Body of pancreas (tissue), 4 donors: Measurements from ENCODE around the gene TMEM50A. TPM values are rescaled to one million over a fixed set of nuclear protein-coding genes. Genes with fewer than 3 reads are reported as not detected.
A peak's percentile ranks its signal among the peaks of the same experiment; 100 is the strongest.
"Not testable (repeated sequence)": the region's sequence is repeated elsewhere in the genome, so short reads cannot be mapped to it uniquely, and the experiment has no call there.

ENCODE experiments used
- ATAC-seq: fragments of 150-250 bp; one replicate; pipeline ENCODE4 v1.9.1; 2016
- DNase-seq, 4 donors: peaks; one replicate each; pipeline ENCODE4 v3.0.0-alpha.2; 2019
- H3K27ac ChIP-seq, 4 donors: fragments of 200-600 bp; sonication (generic); 1 replicate in 3 of 4; 2 replicates in 1 of 4; pipeline versions ENCODE4 v1.5.1 to v1.6.1; 2016 to 2019; ENCODE audit warnings: mild to moderate bottlenecking in 1 of 4, mixed read lengths in 1 of 4, moderate library complexity in 1 of 4
- H3K27me3 ChIP-seq, 2 donors: fragments of 200-600 bp; sonication (generic); one replicate each; pipeline ENCODE4 v1.6.0; 2016; ENCODE audit warnings: mild to moderate bottlenecking in 1 of 2
- H3K36me3 ChIP-seq, 2 donors: fragments of 200-600 bp; sonication (generic); replicated peaks in 1 of 2; 2 replicates each; pipeline ENCODE4 v1.5.1; 2016; ENCODE audit warnings: low read depth in 2 of 2; ENCODE audit not compliant: insufficient read depth in 1 of 2
- H3K4me1 ChIP-seq: fragments of 200-600 bp; sonication (generic); one replicate; pipeline ENCODE4 v1.6.0; 2016
- H3K4me3 ChIP-seq, 2 donors: fragments of 200-600 bp; sonication (generic); 1 replicate in 1 of 2; 2 replicates in 1 of 2; pipeline ENCODE4 v1.5.1; 2016 to 2019
- H3K9me3 ChIP-seq, 3 donors: fragments of 200-600 bp; sonication (generic); 1 replicate in 2 of 3; 2 replicates in 1 of 3; pipeline ENCODE4 v1.5.1; 2016
- CTCF ChIP-seq, 7 experiments: fragments of 450-650 bp in 4 of 7; fragments of 200-600 bp in 3 of 7; sonication (generic) in 3 of 7; IDR thresholded peaks; one replicate each; pipeline ENCODE4 v1.5.1; 2016 to 2019; ENCODE audit warnings: antibody characterized with exemption in 7 of 7
- POLR2A ChIP-seq, 3 donors: fragments of 450-650 bp; IDR thresholded peaks; one replicate each; pipeline ENCODE4 v1.6.1; 2016; ENCODE audit warnings: antibody characterized with exemption in 3 of 3, mild to moderate bottlenecking in 2 of 3
- WGBS, 2 donors: methylation state at CpG; one replicate each; pipeline ENCODE4 v1.1.5; 2017; 5-methylcytosine and 5-hydroxymethylcytosine counted together
- intact Hi-C: fragments of 100-400 bp; cut with DNase I; formaldehyde crosslinking; loops from one replicate; pipeline ENCODE4 v1.15.1; 2023
- total RNA-seq, 2 donors: library from RNA; depleted of rRNA; stranded (reverse); fragments of >200 nt; gene quantifications; one replicate each; pipeline ENCODE4 v1.1.0, GENCODE V29; 2016

TMEM50A gene
- total RNA-seq, 2 donors from 2014 or later = 38.4 to 57.7 TPM

DNA sequence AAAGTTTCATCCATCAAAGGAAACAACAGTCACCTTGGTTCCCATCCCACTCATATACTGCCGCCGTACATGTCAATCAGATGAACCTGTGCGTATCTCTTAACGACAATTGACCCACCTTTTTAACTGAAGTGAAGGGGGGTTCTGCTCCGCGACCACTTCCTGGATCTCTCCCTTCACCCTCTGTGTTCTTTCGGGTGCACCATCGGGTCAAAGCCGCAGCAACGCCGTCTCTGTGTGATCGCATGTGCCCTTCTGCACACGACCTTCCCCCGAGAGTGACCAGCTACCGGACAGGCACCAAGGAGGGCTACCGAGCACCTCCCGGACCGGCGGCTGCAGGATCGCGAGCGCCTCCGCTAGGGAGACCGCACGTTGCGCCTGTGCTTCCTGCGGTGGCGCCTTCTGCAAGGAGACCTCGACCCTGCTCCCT, 1.2 kb upstream of the TMEM50A start:
- peak overlapping the region in 2 of 4 donors; percentile 25 to 28 for H3K27ac ChIP-seq
- H3K9me3 ChIP-seq, H3K36me3 ChIP-seq, intact Hi-C loops, H3K27me3 ChIP-seq: not testable (repeated sequence)
- ATAC-seq = peak; percentile 16
- peak overlapping the region in 1 of 2 donors; percentile 45 for H3K4me3 ChIP-seq
- 1% methylated on average over 7 to 13 of the region's 29 CpGs for WGBS, 2 donors
- peak; percentile 30 to 62 (median 48) for DNase-seq
- H3K4me1 ChIP-seq = peaks cover 26% of the 10 kb centered on the region

DNA sequence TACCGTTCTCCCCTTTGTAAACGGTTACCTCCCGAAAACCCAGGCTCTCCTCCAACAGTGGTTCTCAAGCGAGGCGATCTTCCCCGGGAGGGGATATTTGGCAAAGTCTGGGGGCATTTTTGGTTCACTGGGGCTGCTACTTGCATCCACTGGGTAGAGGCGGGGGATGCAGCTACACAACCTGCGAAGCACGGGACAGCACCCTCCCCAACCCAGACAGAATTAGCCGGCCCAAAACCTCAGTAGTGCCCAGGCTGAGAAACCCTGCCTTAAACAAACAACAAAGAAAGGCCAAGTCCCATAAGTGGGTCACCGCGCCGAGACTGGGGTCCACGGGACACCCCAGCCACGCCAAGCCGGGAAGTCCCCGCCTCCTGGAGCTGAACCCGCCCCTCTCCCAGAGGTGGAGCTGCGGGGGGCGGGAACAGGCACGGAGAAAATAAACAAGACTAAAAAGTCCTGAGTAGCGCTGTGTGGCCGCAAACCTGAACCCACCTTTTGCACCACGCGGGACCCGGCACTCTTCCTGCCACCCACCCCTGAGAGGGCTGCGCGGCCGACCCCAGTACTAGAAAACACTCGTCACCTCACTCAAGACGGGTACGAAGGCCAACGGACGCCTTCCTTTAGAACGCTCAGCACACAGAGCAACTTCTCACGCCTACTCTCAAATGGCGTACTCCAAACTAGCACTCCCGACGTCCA, 499 bp upstream of the TMEM50A start:
- intact Hi-C loops, H3K9me3 ChIP-seq, H3K36me3 ChIP-seq, H3K27me3 ChIP-seq: not testable (repeated sequence)
- peak overlapping the region; percentile 82 to 95 (median 92) for H3K27ac ChIP-seq
- 0% methylated on average over 19 of the region's 39 CpGs; no CpG with 5 or more reads in 1 of the 2 donors for WGBS, 2 donors
- ATAC-seq (peak; percentile 71), DNase-seq (peak in 1 of 4 donors; percentile 12)
- H3K4me3 ChIP-seq = peak overlapping the region; percentile 41 to 57
- peaks cover 30% of the 10 kb centered on the region for H3K4me1 ChIP-seq

DNA sequence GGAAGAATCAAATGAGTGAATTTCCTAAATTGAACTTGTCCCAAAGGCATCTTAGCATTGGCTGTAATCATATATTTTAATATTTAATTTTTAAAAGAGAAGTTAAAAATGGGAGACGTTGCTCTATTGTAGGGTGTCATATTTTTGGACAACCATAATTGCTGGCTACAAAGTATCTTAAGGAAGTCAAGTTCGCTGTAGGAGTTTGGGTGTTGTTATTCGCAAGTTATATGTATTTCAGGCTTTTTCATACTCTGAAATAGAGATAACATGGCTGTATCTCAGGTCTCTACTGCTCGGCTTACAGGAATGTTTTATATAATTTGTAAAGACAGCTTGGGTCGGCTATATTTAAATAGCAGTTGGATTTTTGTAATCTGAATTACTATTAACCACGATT, 852 bp downstream of the TMEM50A start:
- no peaks in the 10 kb centered on the region for H3K9me3 ChIP-seq
- intact Hi-C loops = no loop called here
- no peak for TF ChIP-seq CTCF (IDR thresholded peaks at IDR 0.05)
- H3K4me3 ChIP-seq = peak overlapping the region; percentile 30 to 57
- ATAC-seq = no peak
- DNase-seq = no peak
- H3K27me3 ChIP-seq = no peaks in the 10 kb centered on the region
- peaks cover 0 to 2% of the 10 kb centered on the region in 2 donors for H3K36me3 ChIP-seq
- H3K27ac ChIP-seq = peak overlapping the region; percentile 82 to 95 (median 92)
- 0 to 1% methylated on average over 6 of the region's 6 CpGs for WGBS, 2 donors
- peaks cover 30% of the 10 kb centered on the region for H3K4me1 ChIP-seq

DNA sequence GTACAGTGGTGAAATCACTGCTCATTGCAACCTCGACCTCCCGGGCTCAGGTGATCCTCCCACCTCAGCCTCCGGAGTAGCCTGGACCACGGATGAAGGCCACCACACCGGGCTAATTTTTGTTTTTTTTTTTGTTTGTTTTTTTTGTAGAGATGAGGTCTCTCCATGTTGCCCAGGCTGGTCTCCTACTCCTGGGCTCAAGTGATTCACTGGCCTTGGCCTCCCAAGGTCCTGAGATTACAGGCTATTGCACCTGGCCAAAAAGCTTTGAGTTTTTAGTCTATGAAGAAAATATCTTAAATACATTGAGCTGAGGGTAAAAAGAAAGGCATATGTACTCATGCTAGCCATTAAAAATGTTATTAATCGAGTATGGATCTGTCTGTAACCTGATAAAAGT, 3.6 kb downstream of the TMEM50A start:
- 60 to 62% methylated on average over 6 of the region's 6 CpGs for WGBS, 2 donors
- intact Hi-C loops = loop anchor here (10.0 kb wide), 1 partner anchor 87 kb away; no protein-coding TSS in a partner anchor

DNA sequence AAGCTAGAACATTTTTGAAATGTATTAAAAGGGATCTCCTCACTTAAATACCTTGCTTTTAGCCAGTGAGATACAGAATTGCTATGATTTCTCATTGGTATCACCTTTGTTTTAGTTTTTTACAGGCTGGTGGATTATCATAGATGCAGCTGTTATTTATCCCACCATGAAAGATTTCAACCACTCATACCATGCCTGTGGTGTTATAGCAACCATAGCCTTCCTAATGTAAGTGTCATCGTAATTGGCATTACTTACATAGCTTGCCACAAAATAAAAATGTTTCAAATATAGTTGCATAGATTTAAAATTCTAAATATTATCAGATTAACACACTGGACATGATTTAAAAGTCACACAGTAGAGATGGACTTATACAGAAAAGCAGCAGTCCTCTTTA, 4.7 kb downstream of the TMEM50A start:
- no peak for DNase-seq
- no peaks in the 10 kb centered on the region for H3K27me3 ChIP-seq
- ATAC-seq = no peak
- no peaks in the 10 kb centered on the region for H3K9me3 ChIP-seq
- no peak overlapping the region for H3K4me3 ChIP-seq
- TF ChIP-seq POLR2A (IDR thresholded peaks at IDR 0.05) (no peak), CTCF (IDR thresholded peaks at IDR 0.05) (no peak)
- H3K36me3 ChIP-seq = peaks cover 0 to 2% of the 10 kb centered on the region in 2 donors
- H3K4me1 ChIP-seq = peaks cover 30% of the 10 kb centered on the region
- H3K27ac ChIP-seq = no peak overlapping the region
- intact Hi-C loops = loop anchor here (10.0 kb wide), 1 partner anchor 88 kb away; no protein-coding TSS in a partner anchor
- 33 to 44% methylated on average over 1 of the region's 1 CpG for WGBS, 2 donors

More for the DNA sequence above, 3.6 kb downstream of the TMEM50A start:
- Histone ChIP-seq H3K27me3 (no peaks in the 10 kb centered on the region), H3K9me3 (no peaks in the 10 kb centered on the region), H3K36me3 (peaks cover 0 to 2% of the 10 kb centered on the region in 2 donors), H3K27ac (no peak overlapping the region), H3K4me1 (peaks cover 30% of the 10 kb centered on the region), H3K4me3 (no peak overlapping the region)
- no peak for TF ChIP-seq CTCF (IDR thresholded peaks at IDR 0.05)
- TF ChIP-seq POLR2A (IDR thresholded peaks at IDR 0.05) = no peak
- ATAC-seq (no peak), DNase-seq (peak in 1 of 4 donors; percentile 16)
